GM18505 (cell line): ENCODE results near the gene GHR.
"Not testable (repeated sequence)": the region's sequence is repeated elsewhere in the genome, so short reads cannot be mapped to it uniquely, and the experiment has no call there.

Experiments used
- ATAC-seq: cut with Tn5 transposase; IDR thresholded peaks from one replicate; pipeline ENCODE4 v1.9.1; 2021; ENCODE audit not compliant: unreplicated experiment
- POLR2A ChIP-seq: IDR thresholded peaks from 4 replicates; pipeline ENCODE4 v1.6.1; 2011; ENCODE audit warnings: borderline replicate concordance; ENCODE audit not compliant: insufficient read depth, insufficient read length; ENCODE audit errors: extremely low read depth

The GHR gene

GRCh38 chr5:42653705-42654104, 230.5 kb downstream of the GHR start:
- ATAC-seq = no peak
- TF ChIP-seq POLR2A = no peak

GRCh38 chr5:42654645-42655044, 231.4 kb downstream of the GHR start:
- no peak for ATAC-seq
- no peak for TF ChIP-seq POLR2A

GRCh38 chr5:42655982-42656650, 232.9 kb downstream of the GHR start:
- no peak for ATAC-seq
- no peak for TF ChIP-seq POLR2A

GRCh38 chr5:42656651-42657015, 233.4 kb downstream of the GHR start:
- no peak for TF ChIP-seq POLR2A
- ATAC-seq = no peak

GRCh38 chr5:42659869-42660268, 236.6 kb downstream of the GHR start:
- ATAC-seq = not testable (repeated sequence)

- no peak for ATAC-seq
- no peak for TF ChIP-seq POLR2A
These were observed 242.6 kb downstream of the GHR start for GRCh38 chr5:42665857-42666256.

GRCh38 chr5:42666869-42667268, 243.6 kb downstream of the GHR start:
- ATAC-seq = no peak
- TF ChIP-seq POLR2A = no peak

- TF ChIP-seq POLR2A = no peak
- ATAC-seq = no peak
These were observed 245.0 kb downstream of the GHR start for GRCh38 chr5:42668254-42668653.

GRCh38 chr5:42672925-42673324, 249.7 kb downstream of the GHR start:
- no peak for ATAC-seq
- no peak for TF ChIP-seq POLR2A

GRCh38 chr5:42675602-42676001, 252.4 kb downstream of the GHR start:
- no peak for ATAC-seq
- TF ChIP-seq POLR2A = no peak

- no peak for TF ChIP-seq POLR2A
- ATAC-seq = no peak
These were observed 253.1 kb downstream of the GHR start for GRCh38 chr5:42676362-42676761.

- no peak for ATAC-seq
- no peak for TF ChIP-seq POLR2A
These were observed 254.1 kb downstream of the GHR start for GRCh38 chr5:42677156-42677842.

GRCh38 chr5:42680046-42680445, 256.8 kb downstream of the GHR start:
- no peak for ATAC-seq
- no peak for TF ChIP-seq POLR2A

GRCh38 chr5:42685078-42685477, 261.8 kb downstream of the GHR start:
- not testable (repeated sequence) for ATAC-seq

- TF ChIP-seq POLR2A = no peak
- no peak for ATAC-seq
These were observed 266.2 kb downstream of the GHR start for GRCh38 chr5:42689391-42689790.
